GM18873 (cell line): ENCODE results near the gene DIP2C.
"Not testable (repeated sequence)": the region's sequence is repeated elsewhere in the genome, so short reads cannot be mapped to it uniquely, and the experiment has no call there.

Source experiments
- ATAC-seq: cut with Tn5 transposase; IDR thresholded peaks from one replicate; pipeline ENCODE4 v1.9.1; 2021; ENCODE audit warnings: mild to moderate bottlenecking, moderate library complexity, moderate number of reproducible peaks; ENCODE audit not compliant: unreplicated experiment, low FRiP score

The DIP2C gene

DNA sequence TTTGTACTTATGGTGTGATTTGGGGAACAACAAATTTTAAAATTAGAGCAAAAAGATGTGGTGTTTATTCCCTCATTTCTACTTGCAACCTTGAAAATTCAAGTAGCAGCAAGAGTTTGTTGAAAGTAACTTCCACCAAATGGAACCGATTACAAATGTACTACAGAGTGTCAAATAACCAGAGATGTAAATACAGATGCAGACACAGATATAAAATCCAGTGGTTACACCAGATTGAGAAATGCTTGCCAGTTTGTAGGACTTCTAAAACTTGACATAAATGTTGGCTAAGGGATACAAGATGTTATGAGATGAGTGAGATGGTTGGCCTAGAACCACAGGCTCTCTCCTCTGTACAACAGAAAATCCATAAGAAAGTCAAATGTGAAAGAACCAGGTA, 162.1 kb downstream of the DIP2C start:
- ATAC-seq, result no peak

DNA sequence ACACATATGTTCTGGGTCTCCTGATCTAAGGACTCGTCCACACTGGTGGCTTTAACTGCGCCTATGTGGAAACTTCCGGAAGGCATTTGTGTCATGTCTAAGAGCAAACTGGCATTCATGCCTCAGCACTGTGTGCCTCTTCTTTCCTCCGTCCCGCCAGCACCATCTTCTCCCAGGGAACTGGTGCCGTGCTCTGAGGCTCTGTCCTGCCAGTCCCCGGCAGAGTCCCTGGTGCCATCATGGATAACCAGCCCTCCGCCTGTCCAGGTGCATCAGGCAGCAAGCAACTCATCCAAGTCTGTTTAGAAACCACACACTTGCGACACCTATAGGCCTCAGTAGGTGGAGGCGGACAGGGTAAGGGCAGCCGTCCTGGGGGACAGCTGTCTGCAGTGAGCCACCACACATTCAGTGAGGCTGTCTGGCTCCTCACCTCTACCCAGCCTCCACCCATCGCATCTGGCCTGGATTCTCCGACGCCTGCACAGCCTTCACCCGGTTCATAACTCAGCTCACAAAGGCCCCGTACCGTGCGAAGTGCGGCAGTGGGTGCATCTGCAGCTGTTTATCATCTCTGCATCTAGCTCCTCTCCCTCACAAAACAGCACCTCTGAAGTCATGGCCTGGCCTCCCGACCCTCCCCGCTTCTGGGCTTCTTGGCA, 162.7 kb downstream of the DIP2C start:
- no peak for ATAC-seq

DNA sequence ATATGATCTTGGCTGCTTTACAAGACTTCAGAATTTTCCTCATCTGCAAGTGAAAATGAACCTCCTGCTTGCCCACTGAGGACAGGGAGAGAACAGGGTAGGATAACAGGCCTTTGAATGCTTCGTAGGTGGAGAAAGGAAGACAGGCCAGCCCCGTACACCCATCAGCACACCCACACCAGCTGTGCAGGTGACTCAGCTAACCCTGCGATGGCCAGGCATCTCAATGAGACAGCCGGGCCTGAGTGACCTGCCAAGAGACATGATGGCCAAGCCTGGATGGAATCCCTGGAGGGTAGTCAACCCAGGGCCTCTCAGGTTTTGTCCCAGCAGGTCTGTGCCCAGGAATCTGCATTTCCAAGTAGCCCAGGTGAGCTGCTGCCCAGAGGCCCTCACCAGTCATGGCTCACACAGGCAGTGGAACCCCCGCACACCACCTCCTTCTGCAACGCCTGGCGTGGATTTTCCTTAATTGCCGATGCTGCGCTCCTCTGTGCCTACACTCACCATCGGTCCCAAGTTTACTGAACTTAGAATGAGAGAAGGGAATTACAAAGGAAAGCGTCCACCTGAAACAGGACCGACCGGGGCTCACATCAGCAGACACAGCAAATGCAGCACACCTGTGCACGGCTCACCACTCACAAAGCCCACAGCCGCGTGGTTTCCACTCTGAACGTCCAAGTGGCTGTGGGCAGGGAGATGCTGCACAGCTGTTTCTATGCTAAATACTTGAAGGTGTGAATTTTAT, 163.7 kb downstream of the DIP2C start:
- ATAC-seq, result no peak

DNA sequence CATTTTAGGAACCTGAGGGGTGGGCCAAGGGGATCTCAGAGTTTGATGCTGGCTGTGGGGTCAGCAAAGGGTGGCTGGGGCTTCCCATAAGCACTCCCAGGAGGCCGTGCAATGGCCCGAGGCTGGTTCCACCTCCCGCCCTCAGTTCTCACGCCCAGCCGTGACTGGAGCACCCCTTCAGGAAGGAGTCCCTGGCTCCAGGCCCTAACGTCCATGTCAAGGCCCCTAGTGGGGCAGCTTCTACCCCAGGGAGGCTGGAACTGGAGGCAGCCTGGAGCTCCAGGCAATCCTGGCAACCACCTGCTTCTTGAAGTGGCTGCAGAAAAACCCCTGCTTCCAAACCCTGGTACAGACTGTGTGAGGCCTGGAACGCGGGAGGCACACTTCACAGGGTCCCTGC, 165.5 kb downstream of the DIP2C start:
- no peak for ATAC-seq

DNA sequence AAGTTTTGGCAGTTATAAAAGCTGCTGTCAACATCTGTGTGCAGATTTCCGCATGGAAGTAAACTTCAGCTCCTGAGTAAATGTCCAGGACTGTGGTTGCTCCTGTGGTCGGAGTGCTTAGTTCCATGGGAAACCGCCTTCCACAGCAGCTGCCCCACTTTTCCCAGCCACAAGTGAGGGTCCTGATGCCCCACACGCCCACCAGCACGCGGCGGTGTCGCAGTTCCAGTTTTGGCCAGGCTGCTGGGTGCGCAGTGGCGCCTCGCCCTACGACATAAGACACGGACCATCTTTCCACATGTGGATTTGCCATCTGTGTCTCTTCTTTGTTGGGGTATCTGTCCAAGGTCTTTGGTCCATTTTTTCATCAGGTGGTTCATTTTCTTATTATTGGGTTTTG, 167.1 kb downstream of the DIP2C start:
- no peak for ATAC-seq

DNA sequence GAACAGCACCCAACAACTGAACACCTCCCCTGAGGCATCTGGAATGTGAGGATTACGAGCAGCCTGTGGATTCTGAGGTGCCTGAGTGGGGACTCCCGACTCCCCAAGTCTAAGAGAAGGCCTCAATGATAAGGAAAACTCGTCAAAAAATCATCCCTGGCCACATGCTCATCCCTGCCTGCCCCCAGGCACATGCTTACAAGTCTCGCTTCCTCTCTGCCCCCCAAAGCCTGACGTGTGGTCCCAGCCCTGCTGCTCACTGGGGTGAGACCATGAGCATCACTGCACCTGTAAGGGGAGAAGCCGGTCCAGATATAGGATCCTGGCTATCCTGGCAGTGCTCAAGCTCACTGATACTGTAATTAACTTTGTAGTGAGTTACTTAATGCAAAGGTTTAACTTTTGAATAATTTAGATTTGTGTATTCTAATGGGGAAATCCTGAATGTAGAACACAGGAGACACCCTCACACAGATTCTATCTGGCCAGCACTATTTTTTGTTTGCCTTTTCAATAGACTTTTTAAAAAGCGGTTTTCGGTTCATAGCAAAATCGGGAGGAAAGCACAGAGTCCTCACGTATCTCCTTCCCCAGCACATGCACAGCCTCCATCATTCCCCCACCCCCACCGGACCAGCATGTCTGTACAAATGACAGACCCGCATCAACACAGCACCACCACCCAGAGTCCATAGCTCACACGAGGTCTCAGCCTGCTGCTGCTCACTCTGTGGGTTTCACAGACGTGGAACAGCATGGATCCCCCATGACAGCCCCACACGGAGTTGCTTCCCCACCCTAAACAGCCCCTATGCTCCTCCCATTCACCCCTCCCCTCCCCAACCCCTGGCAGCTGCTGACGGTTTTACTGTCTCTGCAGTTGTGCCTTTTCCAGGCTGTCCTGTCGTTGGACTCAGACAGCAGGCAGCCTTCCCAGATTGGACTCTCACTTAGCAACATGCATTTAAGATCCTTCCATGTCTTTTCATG, 167.9 kb downstream of the DIP2C start:
- no peak for ATAC-seq

DNA sequence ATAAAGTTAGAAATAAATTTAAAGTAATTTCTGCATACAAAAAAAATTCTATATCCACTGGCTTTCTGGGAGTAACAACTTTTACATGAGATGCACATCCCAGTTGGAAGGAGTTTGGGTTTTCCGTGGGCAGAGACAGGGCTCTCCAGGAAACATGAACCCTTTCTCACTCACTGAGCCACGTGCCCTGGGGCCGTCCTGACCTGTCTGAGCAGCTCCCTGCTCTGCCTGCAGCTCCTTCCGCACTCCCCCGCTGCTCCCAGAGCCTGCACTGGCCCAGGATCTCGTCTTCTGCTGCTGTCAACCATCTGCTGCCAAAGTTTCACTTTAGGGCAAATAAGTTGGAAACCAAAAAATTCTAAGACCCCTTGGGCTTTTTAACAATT, 169.1 kb downstream of the DIP2C start:
- ATAC-seq, result no peak

DNA sequence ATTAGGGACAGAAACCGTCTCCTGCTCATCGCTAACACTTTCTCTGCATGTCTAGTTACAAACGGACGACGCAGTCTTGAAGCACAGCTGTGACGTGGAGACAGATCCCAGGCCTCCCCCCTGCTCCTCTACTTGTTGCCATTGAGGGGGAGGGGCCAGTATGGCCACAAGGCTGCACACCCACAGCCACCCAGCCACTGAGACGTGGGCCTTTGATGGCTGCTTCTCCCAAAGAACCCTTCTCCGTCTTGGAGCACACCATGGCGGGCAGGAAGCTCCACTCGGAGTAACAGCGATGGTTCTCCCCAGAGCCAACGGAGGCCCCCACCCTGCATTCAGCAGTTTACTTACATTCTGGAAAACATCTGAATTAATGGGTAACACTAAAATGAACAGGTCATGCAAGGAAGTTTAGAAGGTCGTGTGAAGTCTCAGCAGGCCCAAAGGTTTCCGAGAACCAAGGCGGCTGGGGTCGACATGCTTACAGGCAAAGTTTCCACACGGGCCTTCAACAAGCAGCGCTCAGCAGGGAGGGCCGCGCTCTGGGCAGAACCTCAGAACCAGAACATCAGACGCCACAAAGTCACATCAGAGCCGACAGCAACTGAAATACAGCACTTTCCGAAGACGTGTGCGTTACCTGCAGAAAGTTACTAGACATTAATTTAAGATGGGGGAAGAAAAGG, 169.6 kb downstream of the DIP2C start:
- no peak for ATAC-seq

DNA sequence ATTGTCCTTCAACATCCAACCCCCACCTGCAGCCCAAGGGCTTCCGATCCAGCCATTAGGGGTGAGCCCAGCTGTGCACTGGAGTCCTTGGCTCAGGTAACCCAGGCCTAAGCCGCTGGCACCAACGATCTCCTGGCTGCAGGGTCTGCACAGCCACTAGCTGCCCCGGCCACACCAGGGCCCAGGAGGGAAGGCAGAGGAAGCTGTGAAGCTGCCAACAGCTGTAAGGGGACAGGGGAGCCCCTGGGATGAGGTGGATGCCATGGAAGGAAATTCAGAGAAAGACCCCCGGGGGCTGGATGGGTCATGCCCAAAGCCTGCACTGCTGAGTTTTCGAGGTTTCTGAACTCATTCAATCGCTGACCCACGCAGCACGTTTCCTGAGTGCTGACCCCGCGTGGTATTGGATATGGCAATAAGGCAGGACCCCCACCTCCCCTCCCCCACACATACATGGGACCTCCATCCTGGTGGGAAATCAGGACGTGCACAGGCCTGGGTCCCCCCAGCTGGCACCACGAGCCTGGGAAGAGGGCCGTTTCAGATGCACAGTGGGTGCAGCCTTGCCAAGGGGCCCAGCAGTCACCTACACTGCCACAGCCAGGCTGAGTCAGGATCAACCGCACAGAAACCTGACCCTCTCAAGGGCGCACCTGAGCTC, 170.3 kb downstream of the DIP2C start:
- ATAC-seq, result no peak

DNA sequence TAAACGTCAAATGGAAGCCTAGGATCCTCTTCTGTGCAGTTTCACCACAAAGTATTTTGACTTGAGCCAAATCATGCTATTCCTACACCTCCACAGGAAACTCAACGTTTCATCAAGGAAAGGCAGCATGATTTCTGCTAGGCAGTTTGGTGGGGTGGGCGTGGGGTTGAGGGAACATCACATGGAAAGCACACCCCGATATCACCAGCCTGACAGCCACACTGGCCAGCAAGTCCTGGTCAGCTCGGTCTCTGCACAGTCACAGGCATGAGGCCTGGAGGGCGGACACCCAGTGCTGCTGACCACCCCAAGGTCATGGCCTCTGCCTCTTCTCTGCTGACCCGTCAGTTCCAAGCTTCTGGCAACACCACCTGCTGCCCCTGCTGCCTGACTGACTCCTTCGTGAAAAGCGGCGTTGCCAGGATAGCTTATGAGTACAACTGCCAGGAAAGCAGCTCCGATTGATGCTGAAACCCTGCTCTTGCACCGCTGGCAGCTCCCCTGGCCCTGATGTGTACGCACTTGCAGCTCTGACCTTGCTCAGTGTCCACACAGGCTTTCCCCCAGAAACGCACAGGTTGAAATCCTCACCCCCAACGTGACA, 171.5 kb downstream of the DIP2C start:
- ATAC-seq, result no peak

DNA sequence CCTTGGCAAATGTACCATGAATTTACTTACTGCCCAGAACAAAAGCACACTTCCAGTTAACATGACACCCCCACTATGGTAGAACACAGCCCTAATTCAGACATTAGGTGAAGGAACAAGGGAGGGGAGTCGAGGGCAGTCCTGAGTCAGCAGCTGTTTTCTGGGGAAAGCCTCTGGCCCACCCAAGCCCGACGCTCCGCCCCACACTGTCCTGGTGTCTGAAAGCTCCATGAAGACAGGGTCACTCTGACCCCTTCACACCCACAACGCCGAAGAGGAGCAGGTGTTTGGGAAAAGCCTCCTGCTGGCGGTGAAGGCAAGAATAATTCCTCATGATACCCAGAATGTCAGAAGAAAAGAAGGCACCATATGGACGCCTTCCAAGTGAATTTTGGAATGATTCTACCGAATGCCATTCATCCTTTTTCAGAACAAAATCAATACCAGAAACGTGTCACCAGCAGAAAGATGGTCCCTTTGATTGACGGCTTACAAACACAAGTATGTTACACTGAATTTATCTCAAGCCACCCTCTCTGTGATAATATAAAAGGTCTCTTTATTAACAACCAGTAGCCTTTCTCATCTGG, 172.1 kb downstream of the DIP2C start:
- no peak for ATAC-seq

DNA sequence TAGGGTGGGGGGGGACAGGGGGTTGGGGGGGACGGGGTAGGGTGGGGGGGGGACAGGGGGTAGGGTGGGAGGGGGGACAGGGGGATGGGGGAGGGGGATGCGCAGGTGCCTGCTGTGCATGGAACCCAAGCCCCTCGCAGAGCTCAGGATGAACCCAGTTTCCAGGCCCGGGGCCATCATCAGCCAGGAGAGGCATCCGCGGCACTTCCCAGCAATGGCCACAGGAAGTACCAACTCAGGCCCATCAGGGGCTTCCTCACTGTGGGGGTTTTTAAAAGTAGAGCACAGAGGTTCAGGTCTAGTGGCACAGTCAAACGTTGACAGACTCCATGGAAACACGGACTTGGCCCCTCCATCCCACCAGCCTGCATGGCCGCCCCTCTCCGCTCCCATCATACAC, 172.7 kb downstream of the DIP2C start:
- no peak for ATAC-seq

DNA sequence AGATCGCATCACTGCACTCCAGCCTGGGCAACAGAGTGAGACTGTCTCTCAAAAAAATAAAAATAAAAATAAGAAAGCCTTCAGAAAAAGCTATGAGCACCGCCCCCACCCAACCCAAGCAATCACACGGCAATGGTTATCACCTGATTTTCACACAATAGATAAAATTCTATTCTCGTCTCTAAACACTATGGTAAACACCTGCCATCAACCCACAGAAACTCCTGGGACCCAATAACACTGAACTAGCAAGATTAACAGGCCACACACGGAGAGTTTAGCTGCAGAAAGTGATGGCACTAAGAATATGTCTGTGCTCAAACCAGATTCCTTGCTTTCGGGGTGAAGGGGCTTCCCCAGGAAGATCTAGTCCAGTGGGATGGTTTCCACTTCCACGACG, 173.8 kb downstream of the DIP2C start:
- peak; percentile 41 for ATAC-seq

DNA sequence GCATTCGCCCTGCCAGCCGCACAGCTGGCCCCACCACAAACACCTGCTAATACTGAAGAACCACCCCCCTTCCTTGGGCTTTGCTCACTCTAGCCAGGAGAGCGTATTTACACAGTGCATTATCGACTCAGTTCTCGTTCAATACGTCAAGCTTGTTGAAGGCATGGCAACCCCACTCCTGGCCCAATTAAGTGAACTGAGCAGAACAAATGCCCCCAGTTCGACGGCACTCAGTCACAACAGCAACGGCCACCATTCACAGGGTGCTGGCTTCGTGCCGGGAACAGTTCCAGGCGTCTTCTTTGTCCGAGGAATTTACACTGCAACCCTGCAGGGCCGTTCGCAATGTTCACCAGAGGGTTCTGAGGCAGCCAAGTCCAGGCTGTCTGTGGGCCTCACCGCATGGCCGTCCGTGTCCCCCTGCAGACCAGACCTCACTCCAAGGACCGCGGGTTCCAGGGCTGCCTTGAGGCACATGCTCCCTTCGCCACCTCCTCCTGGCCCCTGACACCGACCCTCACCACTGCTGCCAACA, 175.3 kb downstream of the DIP2C start:
- ATAC-seq, result no peak

DNA sequence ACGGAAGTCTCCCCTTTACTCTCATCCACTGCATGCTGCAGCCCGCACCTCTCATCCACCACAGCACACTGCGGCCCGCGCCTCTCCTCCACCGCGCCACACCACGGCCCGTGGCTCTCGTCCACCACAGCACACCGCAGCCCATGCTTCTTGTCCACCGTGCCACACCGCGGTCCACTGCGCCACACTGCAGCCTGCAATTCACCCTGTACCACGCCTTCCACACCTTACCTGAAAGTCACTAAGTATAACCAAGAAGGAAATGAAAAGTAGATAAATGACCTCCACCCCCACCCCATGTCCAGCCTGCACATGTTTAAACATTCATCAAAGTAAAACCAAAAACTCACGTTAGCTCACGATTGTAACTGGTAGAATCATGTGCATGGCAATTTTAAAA, 176.1 kb downstream of the DIP2C start:
- no peak for ATAC-seq

DNA sequence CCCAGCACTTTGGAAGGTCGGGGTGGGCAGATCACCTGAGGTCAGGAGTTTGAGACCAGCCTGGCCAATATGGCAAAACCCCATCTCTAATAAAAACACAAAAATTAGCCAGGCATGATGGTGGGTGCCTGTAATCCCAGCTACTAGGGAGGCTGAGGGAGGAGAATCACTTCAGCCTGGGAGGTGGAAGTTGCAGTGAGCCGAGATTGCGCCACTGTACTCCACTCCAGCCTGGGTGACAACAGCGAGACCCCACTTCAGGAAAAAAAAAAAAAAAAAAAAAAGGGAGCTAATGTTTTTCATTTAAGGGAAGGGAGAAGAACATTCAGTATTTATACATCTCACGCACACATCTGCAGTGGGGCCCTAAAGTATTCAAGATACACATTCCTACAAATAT, 176.8 kb downstream of the DIP2C start:
- not testable (repeated sequence) for ATAC-seq

DNA sequence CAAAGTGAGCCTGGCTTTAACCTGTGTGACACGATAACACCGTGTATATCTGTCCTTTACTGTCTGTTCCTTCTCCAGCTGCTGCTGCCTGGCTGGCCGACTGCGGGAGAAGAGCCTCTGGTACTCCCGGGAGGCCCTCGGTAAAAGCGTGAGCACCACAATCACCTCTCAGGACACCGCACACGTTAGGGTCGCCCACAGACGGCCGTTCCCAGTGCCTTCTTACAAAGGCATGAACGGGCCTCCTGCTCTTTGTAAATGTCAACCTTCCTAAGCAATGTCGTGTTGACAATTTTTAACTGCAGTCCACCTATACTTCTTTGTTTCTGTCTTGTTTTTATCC, 177.6 kb downstream of the DIP2C start:
- ATAC-seq, result no peak

DNA sequence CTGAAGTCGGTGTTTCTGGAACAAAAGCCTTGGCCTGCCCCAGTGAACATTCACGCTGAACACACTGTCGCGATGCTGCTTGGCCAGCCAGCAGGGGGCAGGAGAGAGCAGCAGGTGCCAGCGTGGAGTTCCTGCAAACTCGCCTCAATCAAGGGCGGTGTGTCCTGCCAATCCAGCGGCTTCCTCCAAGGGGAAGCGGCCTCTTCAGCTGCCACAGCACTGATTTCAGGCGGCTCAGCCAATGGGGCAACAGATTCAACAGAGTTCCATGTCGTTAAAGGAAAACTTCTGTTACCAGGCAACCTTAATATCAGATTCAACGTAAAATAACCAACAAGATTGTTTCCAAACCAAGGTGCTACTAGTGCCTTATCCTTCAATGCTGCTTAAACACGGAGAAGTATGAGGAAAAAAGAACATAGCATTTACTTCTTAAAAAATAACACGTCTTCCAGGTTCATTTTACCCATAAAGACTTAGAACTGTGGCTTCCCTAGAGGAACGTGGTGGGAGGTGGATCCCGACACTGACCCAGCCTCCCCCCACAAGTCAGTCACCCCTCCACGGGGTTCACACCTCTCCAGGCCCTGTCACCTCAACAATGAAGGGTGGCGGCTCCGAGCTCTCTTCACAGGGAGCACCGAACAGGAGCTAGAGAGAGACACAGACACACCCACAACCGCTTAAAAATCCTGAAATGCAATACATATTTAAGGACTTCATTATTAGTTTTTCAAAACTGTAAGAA, 178.2 kb downstream of the DIP2C start:
- ATAC-seq, result no peak
